Astrocyte (in vitro differentiated cells and primary cell): Measurements from ENCODE around the gene OLFML2B.

ENCODE experiments used
- CTCF ChIP-seq: IDR thresholded peaks from 2 replicates; pipeline ENCODE4 v1.5.1; 2011; ENCODE audit warnings: low read depth, mild to moderate bottlenecking, inconsistent platforms, low read length, moderate library complexity; ENCODE audit not compliant: insufficient read depth
- EZH2 ChIP-seq: IDR thresholded peaks from 2 replicates; pipeline ENCODE4 v1.6.1; 2012; ENCODE audit warnings: mild to moderate bottlenecking, low read length, inconsistent platforms; ENCODE audit not compliant: insufficient read depth

GRCh38 chr1:161981126-161981525 is 42.5 kb downstream of the OLFML2B start:
- TF ChIP-seq CTCF (no peak), EZH2 (no peak)
